ENCODE measurements around the gene TTC7B.
"Not testable (repeated sequence)": the region's sequence is repeated elsewhere in the genome, so short reads cannot be mapped to it uniquely, and the experiment has no call there.

TTC7B gene

GRCh38 chr14:90848944-90849731, 32.9 kb upstream of the TTC7B start:
- Histone ChIP-seq H3K36me3 (ENCODE audit: control insufficient read depth, insufficient read depth, low read length) (no peaks in the 10 kb centered on the region), H3K27me3 (replicated peaks; ENCODE audit: control insufficient read depth, insufficient read depth, low read length, poor library complexity, severe bottlenecking) (no peaks in the 10 kb centered on the region), H3K27ac (ENCODE audit: insufficient read depth, low read length, poor library complexity, severe bottlenecking) (no peak overlapping the region), H3K4me1 (ENCODE audit: control insufficient read depth, insufficient read depth, low read length, poor library complexity, severe bottlenecking) (no peaks in the 10 kb centered on the region), H3K4me3 (ENCODE audit: insufficient read depth, low read depth, low read length, poor library complexity, severe bottlenecking) (no peak overlapping the region), H3K9me3 (ENCODE audit: control insufficient read depth, low read length) (no peaks in the 10 kb centered on the region)
- no peak for DNase-seq

GRCh38 chr14:90846511-90846910, 30.3 kb upstream of the TTC7B start:
- H3K27ac ChIP-seq (ENCODE audit: insufficient read depth, low read length, poor library complexity, severe bottlenecking): no peak overlapping the region
- no peak for DNase-seq

GRCh38 chr14:90844321-90844720, 28.1 kb upstream of the TTC7B start:
- H3K4me1 ChIP-seq (ENCODE audit: control insufficient read depth, insufficient read depth, low read length, poor library complexity, severe bottlenecking): no peaks in the 10 kb centered on the region
- H3K36me3 ChIP-seq (ENCODE audit: control insufficient read depth, insufficient read depth, low read length): no peaks in the 10 kb centered on the region
- H3K27me3 ChIP-seq (replicated peaks; ENCODE audit: control insufficient read depth, insufficient read depth, low read length, poor library complexity, severe bottlenecking): no peaks in the 10 kb centered on the region
- H3K27ac ChIP-seq (ENCODE audit: insufficient read depth, low read length, poor library complexity, severe bottlenecking): no peak overlapping the region
- H3K4me3 ChIP-seq (ENCODE audit: insufficient read depth, low read depth, low read length, poor library complexity, severe bottlenecking): no peak overlapping the region
- no peaks in the 10 kb centered on the region for H3K9me3 ChIP-seq (ENCODE audit: control insufficient read depth, low read length)
- DNase-seq: no peak

More at GRCh38 chr14:90846511-90846910, 30.3 kb upstream of the TTC7B start:
- Histone ChIP-seq H3K36me3 (ENCODE audit: control insufficient read depth, insufficient read depth, low read length) (no peaks in the 10 kb centered on the region), H3K4me3 (ENCODE audit: insufficient read depth, low read depth, low read length, poor library complexity, severe bottlenecking) (no peak overlapping the region), H3K9me3 (ENCODE audit: control insufficient read depth, low read length) (no peaks in the 10 kb centered on the region), H3K27me3 (replicated peaks; ENCODE audit: control insufficient read depth, insufficient read depth, low read length, poor library complexity, severe bottlenecking) (no peaks in the 10 kb centered on the region), H3K4me1 (ENCODE audit: control insufficient read depth, insufficient read depth, low read length, poor library complexity, severe bottlenecking) (no peaks in the 10 kb centered on the region)

GRCh38 chr14:90842726-90843125, 26.5 kb upstream of the TTC7B start:
- Histone ChIP-seq H3K4me1 (ENCODE audit: control insufficient read depth, insufficient read depth, low read length, poor library complexity, severe bottlenecking) (no peaks in the 10 kb centered on the region), H3K4me3 (ENCODE audit: insufficient read depth, low read depth, low read length, poor library complexity, severe bottlenecking) (no peak overlapping the region), H3K27ac (ENCODE audit: insufficient read depth, low read length, poor library complexity, severe bottlenecking) (no peak overlapping the region), H3K27me3 (replicated peaks; ENCODE audit: control insufficient read depth, insufficient read depth, low read length, poor library complexity, severe bottlenecking) (no peaks in the 10 kb centered on the region), H3K36me3 (ENCODE audit: control insufficient read depth, insufficient read depth, low read length) (no peaks in the 10 kb centered on the region), H3K9me3 (ENCODE audit: control insufficient read depth, low read length) (no peaks in the 10 kb centered on the region)
- no peak for DNase-seq

- H3K27me3 ChIP-seq (replicated peaks; ENCODE audit: control insufficient read depth, insufficient read depth, low read length, poor library complexity, severe bottlenecking); H3K9me3 ChIP-seq (ENCODE audit: control insufficient read depth, low read length); H3K4me1 ChIP-seq (ENCODE audit: control insufficient read depth, insufficient read depth, low read length, poor library complexity, severe bottlenecking); DNase-seq; H3K27ac ChIP-seq (ENCODE audit: insufficient read depth, low read length, poor library complexity, severe bottlenecking); H3K4me3 ChIP-seq (ENCODE audit: insufficient read depth, low read depth, low read length, poor library complexity, severe bottlenecking); H3K36me3 ChIP-seq (ENCODE audit: control insufficient read depth, insufficient read depth, low read length): not testable (repeated sequence)
These were observed 24.4 kb upstream of the TTC7B start for GRCh38 chr14:90840667-90841066.

GRCh38 chr14:90839889-90840266, 23.6 kb upstream of the TTC7B start:
- Histone ChIP-seq H3K9me3 (ENCODE audit: control insufficient read depth, low read length) (no peaks in the 10 kb centered on the region), H3K27ac (ENCODE audit: insufficient read depth, low read length, poor library complexity, severe bottlenecking) (no peak overlapping the region)
- no peak for DNase-seq

GRCh38 chr14:90839024-90839888, 23.0 kb upstream of the TTC7B start:
- DNase-seq: no peak
- H3K27me3 ChIP-seq (replicated peaks; ENCODE audit: control insufficient read depth, insufficient read depth, low read length, poor library complexity, severe bottlenecking): no peaks in the 10 kb centered on the region
- no peaks in the 10 kb centered on the region for H3K36me3 ChIP-seq (ENCODE audit: control insufficient read depth, insufficient read depth, low read length)
- no peaks in the 10 kb centered on the region for H3K9me3 ChIP-seq (ENCODE audit: control insufficient read depth, low read length)
- H3K4me1 ChIP-seq (ENCODE audit: control insufficient read depth, insufficient read depth, low read length, poor library complexity, severe bottlenecking): peaks cover 9% of the 10 kb centered on the region
- no peak overlapping the region for H3K4me3 ChIP-seq (ENCODE audit: insufficient read depth, low read depth, low read length, poor library complexity, severe bottlenecking)
- no peak overlapping the region for H3K27ac ChIP-seq (ENCODE audit: insufficient read depth, low read length, poor library complexity, severe bottlenecking)

More at GRCh38 chr14:90839889-90840266, 23.6 kb upstream of the TTC7B start:
- H3K36me3 ChIP-seq (ENCODE audit: control insufficient read depth, insufficient read depth, low read length): no peaks in the 10 kb centered on the region
- H3K27me3 ChIP-seq (replicated peaks; ENCODE audit: control insufficient read depth, insufficient read depth, low read length, poor library complexity, severe bottlenecking): no peaks in the 10 kb centered on the region
- H3K4me1 ChIP-seq (ENCODE audit: control insufficient read depth, insufficient read depth, low read length, poor library complexity, severe bottlenecking): peaks cover 9% of the 10 kb centered on the region
- no peak overlapping the region for H3K4me3 ChIP-seq (ENCODE audit: insufficient read depth, low read depth, low read length, poor library complexity, severe bottlenecking)

- H3K4me3 ChIP-seq (ENCODE audit: insufficient read depth, low read depth, low read length, poor library complexity, severe bottlenecking); DNase-seq; H3K9me3 ChIP-seq (ENCODE audit: control insufficient read depth, low read length); H3K27ac ChIP-seq (ENCODE audit: insufficient read depth, low read length, poor library complexity, severe bottlenecking); H3K36me3 ChIP-seq (ENCODE audit: control insufficient read depth, insufficient read depth, low read length); H3K27me3 ChIP-seq (replicated peaks; ENCODE audit: control insufficient read depth, insufficient read depth, low read length, poor library complexity, severe bottlenecking); H3K4me1 ChIP-seq (ENCODE audit: control insufficient read depth, insufficient read depth, low read length, poor library complexity, severe bottlenecking): not testable (repeated sequence)
These were observed 22.3 kb upstream of the TTC7B start for GRCh38 chr14:90838531-90838930.

- H3K4me3 ChIP-seq (ENCODE audit: insufficient read depth, low read depth, low read length, poor library complexity, severe bottlenecking): no peak overlapping the region
- H3K27me3 ChIP-seq (replicated peaks; ENCODE audit: control insufficient read depth, insufficient read depth, low read length, poor library complexity, severe bottlenecking): no peaks in the 10 kb centered on the region
- no peak overlapping the region for H3K27ac ChIP-seq (ENCODE audit: insufficient read depth, low read length, poor library complexity, severe bottlenecking)
- DNase-seq: no peak
- peaks cover 9% of the 10 kb centered on the region for H3K4me1 ChIP-seq (ENCODE audit: control insufficient read depth, insufficient read depth, low read length, poor library complexity, severe bottlenecking)
- no peaks in the 10 kb centered on the region for H3K36me3 ChIP-seq (ENCODE audit: control insufficient read depth, insufficient read depth, low read length)
- no peaks in the 10 kb centered on the region for H3K9me3 ChIP-seq (ENCODE audit: control insufficient read depth, low read length)
These were observed 21.1 kb upstream of the TTC7B start for GRCh38 chr14:90837355-90837754.

GRCh38 chr14:90836692-90837063, 20.4 kb upstream of the TTC7B start:
- Histone ChIP-seq H3K27me3 (replicated peaks; ENCODE audit: control insufficient read depth, insufficient read depth, low read length, poor library complexity, severe bottlenecking) (no peaks in the 10 kb centered on the region), H3K27ac (ENCODE audit: insufficient read depth, low read length, poor library complexity, severe bottlenecking) (no peak overlapping the region), H3K9me3 (ENCODE audit: control insufficient read depth, low read length) (no peaks in the 10 kb centered on the region), H3K4me1 (ENCODE audit: control insufficient read depth, insufficient read depth, low read length, poor library complexity, severe bottlenecking) (peaks cover 9% of the 10 kb centered on the region), H3K4me3 (ENCODE audit: insufficient read depth, low read depth, low read length, poor library complexity, severe bottlenecking) (no peak overlapping the region), H3K36me3 (ENCODE audit: control insufficient read depth, insufficient read depth, low read length) (no peaks in the 10 kb centered on the region)
- DNase-seq: no peak
